Esophagus squamous epithelium (tissue), 5 donors: ENCODE data around the gene GLRX3. TPM values are rescaled to one million over a fixed set of nuclear protein-coding genes. Genes with fewer than 3 reads are reported as not detected.

ENCODE experiments used
- DNase-seq: peaks from one replicate; lab custom pipeline; 2025; lab: John Stamatoyannopoulos, UW
- H3K27ac ChIP-seq, 4 donors: fragments of 200-600 bp; sonication (generic); one replicate each; pipeline ENCODE4 v1.5.1; 2016 to 2019; ENCODE audit warnings: mild to moderate bottlenecking in 1 of 4
- H3K27me3 ChIP-seq, 4 donors: fragments of 200-600 bp; sonication (generic); 1 replicate in 3 of 4; 2 replicates in 1 of 4; pipeline versions ENCODE4 v1.5.1 to v1.6.0; 2017 to 2021; ENCODE audit warnings: antibody characterized with exemption in 1 of 4
- H3K36me3 ChIP-seq, 3 donors: fragments of 200-600 bp; sonication (generic); one replicate each; pipeline ENCODE4 v1.5.1; 2016 to 2019
- H3K4me1 ChIP-seq, 3 donors: fragments of 200-600 bp; sonication (generic); one replicate each; pipeline ENCODE4 v1.5.1; 2017 to 2019
- H3K4me3 ChIP-seq, 4 donors: fragments of 200-600 bp; sonication (generic); 1 replicate in 3 of 4; 2 replicates in 1 of 4; pipeline ENCODE4 v1.5.1; 2016 to 2019; ENCODE audit warnings: mild to moderate bottlenecking in 2 of 4, moderate library complexity in 1 of 4
- H3K9me3 ChIP-seq, 3 donors: fragments of 200-600 bp; sonication (generic); one replicate each; pipeline ENCODE4 v1.5.1; 2016 to 2019
- CTCF ChIP-seq, 6 experiments: fragments of 450-650 bp in 4 of 6; fragments of 200-600 bp in 2 of 6; sonication (generic) in 2 of 6; IDR thresholded peaks; one replicate each; pipeline ENCODE4 v1.5.1; 2016 to 2019; ENCODE audit warnings: antibody characterized with exemption in 6 of 6, mild to moderate bottlenecking in 4 of 6, moderate library complexity in 4 of 6
- POLR2A ChIP-seq, 4 donors: fragments of 450-650 bp; IDR thresholded peaks; one replicate each; pipeline ENCODE4 v1.6.1; 2017; ENCODE audit warnings: antibody characterized with exemption in 4 of 4, mild to moderate bottlenecking in 4 of 4, moderate library complexity in 3 of 4
- WGBS, 2 donors: methylation state at CpG; one replicate each; pipeline ENCODE4 v1.1.5; 2018; 5-methylcytosine and 5-hydroxymethylcytosine counted together
- intact Hi-C: fragments of 100-400 bp; cut with DNase I; formaldehyde crosslinking; loops from one replicate; pipeline ENCODE4 v1.15.0; 2022
- total RNA-seq, 4 donors: library from RNA; depleted of rRNA; stranded (reverse); fragments of >200 nt; gene quantifications; one replicate each; pipeline ENCODE4 v1.1.0, GENCODE V29; 2016
- donor health status: DM: yes; HTN: yes; CAD: no.

GLRX3 gene
- total RNA-seq, 4 donors from 2014 or later = 48.5 to 115 (median 81.8) TPM

GRCh38 chr10:130218936-130219335 lies 82.7 kb downstream of the GLRX3 start:
- Histone ChIP-seq H3K9me3 (no peaks in the 10 kb centered on the region), H3K27ac (no peak overlapping the region), H3K4me3 (no peak overlapping the region), H3K27me3 (no peaks in the 10 kb centered on the region), H3K36me3 (no peaks in the 10 kb centered on the region), H3K4me1 (no peaks in the 10 kb centered on the region)
- DNase-seq = no peak
- intact Hi-C loops = no loop called here
- 45 to 100% methylated on average over 2 of the region's 9 CpGs for WGBS, 2 donors
- TF ChIP-seq POLR2A (IDR thresholded peaks at IDR 0.05) (no peak), CTCF (IDR thresholded peaks at IDR 0.05) (no peak)

- Histone ChIP-seq H3K36me3 (no peaks in the 10 kb centered on the region), H3K27ac (no peak overlapping the region), H3K9me3 (no peaks in the 10 kb centered on the region), H3K27me3 (no peaks in the 10 kb centered on the region), H3K4me1 (no peaks in the 10 kb centered on the region), H3K4me3 (no peak overlapping the region)
- intact Hi-C loops = no loop called here
- TF ChIP-seq POLR2A (IDR thresholded peaks at IDR 0.05) = no peak
- no peak for TF ChIP-seq CTCF (IDR thresholded peaks at IDR 0.05)
- no peak for DNase-seq
- 79 to 86% methylated on average over 15 of the region's 19 CpGs for WGBS, 2 donors
These were observed 84.3 kb downstream of the GLRX3 start for GRCh38 chr10:130220251-130221185.

- Histone ChIP-seq H3K9me3 (peaks cover 0 to 2% (median 0%) of the 10 kb centered on the region in 3 donors), H3K4me1 (no peaks in the 10 kb centered on the region), H3K36me3 (no peaks in the 10 kb centered on the region), H3K27ac (no peak overlapping the region), H3K4me3 (no peak overlapping the region), H3K27me3 (no peaks in the 10 kb centered on the region)
- 74 to 75% methylated on average over 9 to 10 of the region's 15 CpGs for WGBS, 2 donors
- TF ChIP-seq CTCF (IDR thresholded peaks at IDR 0.05) (no peak), POLR2A (IDR thresholded peaks at IDR 0.05) (no peak)
- intact Hi-C loops = no loop called here
- DNase-seq = no peak
These were observed 85.5 kb downstream of the GLRX3 start for GRCh38 chr10:130221456-130222375.

GRCh38 chr10:130222381-130222780 lies 86.2 kb downstream of the GLRX3 start:
- no peaks in the 10 kb centered on the region for H3K36me3 ChIP-seq
- H3K9me3 ChIP-seq = peaks cover 0 to 6% (median 0%) of the 10 kb centered on the region in 3 donors
- H3K4me1 ChIP-seq = no peaks in the 10 kb centered on the region
- H3K27ac ChIP-seq = no peak overlapping the region
- WGBS, 2 donors = 36 to 47% methylated on average over 2 to 6 of the region's 8 CpGs
- no peak for TF ChIP-seq CTCF (IDR thresholded peaks at IDR 0.05)
- TF ChIP-seq POLR2A (IDR thresholded peaks at IDR 0.05) = no peak
- no peak for DNase-seq
- no peak overlapping the region for H3K4me3 ChIP-seq
- H3K27me3 ChIP-seq = no peaks in the 10 kb centered on the region
- intact Hi-C loops = no loop called here
